Measurements from ENCODE around the gene CHD9.

DNA sequence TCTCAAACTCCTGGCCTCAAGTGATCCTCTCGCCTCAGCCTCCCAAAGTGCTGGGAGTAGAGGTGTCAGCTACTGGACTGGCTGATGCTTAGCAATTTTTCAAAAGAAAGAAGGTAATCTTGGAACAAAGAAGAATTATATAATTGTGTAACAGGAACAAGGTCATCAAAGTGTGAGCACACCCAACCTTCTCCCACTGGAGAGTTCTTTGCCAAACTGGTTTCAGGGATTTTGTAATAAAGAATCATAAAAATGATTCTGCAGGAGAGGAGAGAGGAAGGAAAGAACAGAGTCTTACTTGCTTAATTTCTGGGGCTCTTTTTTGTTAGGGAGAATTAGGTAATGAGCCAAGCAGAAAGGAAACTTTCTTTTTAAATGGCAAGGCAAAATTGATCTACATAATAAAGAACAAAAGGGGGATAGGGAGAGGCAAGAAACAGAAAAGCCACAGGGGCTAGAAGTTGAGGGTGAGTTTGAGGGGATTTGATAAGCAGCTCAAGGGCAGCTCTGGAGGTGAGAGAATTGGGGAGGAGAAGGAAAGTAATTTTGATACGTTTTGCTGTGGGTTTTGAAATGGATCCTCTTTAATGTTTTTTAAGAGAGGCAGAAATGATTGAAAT, 23.4 kb upstream of the CHD9 start:
- TF ChIP-seq, protein P1, sequence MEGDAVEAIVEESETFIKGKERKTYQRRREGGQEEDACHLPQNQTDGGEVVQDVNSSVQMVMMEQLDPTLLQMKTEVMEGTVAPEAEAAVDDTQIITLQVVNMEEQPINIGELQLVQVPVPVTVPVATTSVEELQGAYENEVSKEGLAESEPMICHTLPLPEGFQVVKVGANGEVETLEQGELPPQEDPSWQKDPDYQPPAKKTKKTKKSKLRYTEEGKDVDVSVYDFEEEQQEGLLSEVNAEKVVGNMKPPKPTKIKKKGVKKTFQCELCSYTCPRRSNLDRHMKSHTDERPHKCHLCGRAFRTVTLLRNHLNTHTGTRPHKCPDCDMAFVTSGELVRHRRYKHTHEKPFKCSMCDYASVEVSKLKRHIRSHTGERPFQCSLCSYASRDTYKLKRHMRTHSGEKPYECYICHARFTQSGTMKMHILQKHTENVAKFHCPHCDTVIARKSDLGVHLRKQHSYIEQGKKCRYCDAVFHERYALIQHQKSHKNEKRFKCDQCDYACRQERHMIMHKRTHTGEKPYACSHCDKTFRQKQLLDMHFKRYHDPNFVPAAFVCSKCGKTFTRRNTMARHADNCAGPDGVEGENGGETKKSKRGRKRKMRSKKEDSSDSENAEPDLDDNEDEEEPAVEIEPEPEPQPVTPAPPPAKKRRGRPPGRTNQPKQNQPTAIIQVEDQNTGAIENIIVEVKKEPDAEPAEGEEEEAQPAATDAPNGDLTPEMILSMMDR (IDR thresholded peaks at IDR 0.05): no peak
- no peak for TF ChIP-seq POLR2A (IDR thresholded peaks at IDR 0.05)

Data from thyroid gland (tissue), 4 donors.